Measurements from ENCODE around the gene PDE6C. TPM values are rescaled to one million over a fixed set of nuclear protein-coding genes. Genes with fewer than 3 reads are reported as not detected.
"Not testable (repeated sequence)": the region's sequence is repeated elsewhere in the genome, so short reads cannot be mapped to it uniquely, and the experiment has no call there.

Gene PDE6C
- total RNA-seq, 2 donors from 2014 or later, result not detected

DNA sequence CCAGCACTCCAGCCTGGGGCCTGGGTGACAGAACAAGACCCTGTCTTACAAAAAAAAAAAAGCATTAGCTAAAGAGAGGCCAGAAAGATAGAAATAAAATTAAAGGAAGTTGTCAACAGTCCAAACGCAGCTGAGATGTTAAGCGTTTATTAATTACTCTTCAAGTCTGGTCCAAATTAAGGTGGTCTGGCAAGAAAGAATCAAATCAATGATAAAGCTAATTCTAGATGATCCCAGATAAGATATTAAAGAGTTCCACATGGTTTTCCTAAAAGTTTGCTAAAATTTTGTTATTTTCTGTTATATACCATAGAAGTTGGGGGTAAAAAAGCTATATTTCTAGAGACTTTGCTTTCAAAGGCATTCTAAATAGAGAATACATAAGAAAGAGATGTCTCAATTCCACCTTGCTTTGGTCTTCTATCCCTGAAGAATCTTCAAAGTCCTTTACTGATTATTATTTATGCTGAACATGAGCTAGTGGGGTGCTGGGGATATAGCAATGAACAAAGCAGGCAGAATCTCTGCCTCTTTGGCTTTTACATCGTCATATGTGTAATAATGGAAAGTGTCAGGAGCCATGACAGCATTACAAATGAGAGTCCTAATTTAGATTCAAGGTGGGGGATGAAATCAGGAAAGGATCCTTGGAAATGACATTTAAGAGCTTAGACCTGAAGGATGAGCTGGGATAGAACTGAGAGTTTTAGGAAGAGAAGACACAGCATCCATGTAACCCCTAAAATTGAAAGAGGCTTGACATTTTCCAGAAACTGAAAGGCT is 66.7 kb downstream of the PDE6C start:
- no peak for DNase-seq
- intact Hi-C loops (cut with DNase I, micrococcal nuclease), result no loop called here
- no peak for ATAC-seq

DNA sequence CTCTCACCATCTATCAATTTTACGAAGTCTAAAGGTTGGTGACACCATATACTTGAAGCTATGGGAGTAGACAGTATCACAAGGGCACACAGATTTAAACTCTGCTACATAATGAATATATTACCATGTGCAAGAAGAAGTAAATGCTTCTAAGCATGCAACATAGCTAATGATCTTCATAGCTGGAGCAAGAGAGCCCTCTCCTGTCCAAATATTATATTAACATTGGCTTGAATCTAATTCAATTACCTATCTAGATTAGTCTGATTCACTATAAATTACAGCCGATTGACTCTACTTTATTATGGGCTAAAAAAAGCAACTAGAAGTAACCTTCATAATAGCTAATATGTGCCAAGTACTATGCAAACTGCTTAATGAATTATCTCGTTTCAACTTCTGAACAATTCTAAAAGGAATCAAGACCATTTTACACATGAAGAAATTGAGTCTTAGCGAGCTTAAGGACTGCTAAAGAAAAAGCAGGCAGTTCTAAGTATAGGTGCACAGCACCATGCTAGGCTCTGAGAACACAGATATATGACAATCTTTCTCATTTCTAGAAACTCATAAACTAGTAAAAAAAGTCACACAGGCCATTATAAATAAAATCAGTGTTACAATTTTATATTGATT is 68.2 kb downstream of the PDE6C start:
- peak; percentile 85 for ATAC-seq

DNA sequence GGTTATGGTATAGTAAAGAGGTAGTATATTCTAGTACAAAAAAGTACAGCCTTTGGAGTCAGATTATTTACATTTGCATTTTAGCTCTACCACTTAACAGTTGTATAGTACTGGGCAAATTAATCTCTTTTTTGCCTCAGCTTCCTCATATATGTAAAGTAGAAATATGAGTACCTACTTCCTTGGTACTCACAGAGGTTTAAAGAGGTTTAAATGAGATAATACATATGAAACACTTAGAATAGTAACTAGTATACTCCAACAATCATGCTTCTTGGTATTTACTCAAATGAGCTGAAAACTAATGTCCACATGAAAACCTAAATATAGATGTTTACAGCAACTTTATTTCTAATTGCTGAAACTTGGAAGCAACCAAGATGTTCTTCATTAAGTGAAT is 75.4 kb downstream of the PDE6C start:
- no peak for ATAC-seq
- DNase-seq, result no peak
- intact Hi-C loops (cut with DNase I, micrococcal nuclease), result no loop called here

More for the DNA sequence above, 68.2 kb downstream of the PDE6C start:
- no peak for DNase-seq
- intact Hi-C loops (cut with DNase I, micrococcal nuclease), result no loop called here

DNA sequence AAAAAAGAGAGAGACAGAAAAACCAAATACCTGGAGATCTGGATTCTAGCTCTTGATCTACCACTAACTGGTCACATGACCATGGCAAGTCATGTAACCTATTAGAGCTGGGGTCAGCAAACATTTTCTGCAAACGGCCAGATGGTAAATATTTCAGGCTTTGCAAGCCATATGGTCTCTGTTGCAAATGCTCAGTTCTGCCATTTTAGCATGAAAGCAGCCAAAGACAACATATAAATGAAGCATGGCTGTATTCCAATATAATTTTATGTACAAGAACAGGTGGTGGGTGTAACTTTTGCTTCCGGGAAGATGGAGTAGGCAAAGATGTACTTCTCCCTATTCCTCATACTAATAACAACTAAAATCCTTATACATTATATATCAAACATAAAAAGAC is 83.4 kb downstream of the PDE6C start:
- DNase-seq (no peak), ATAC-seq (peak; percentile 79)
- intact Hi-C loops (cut with DNase I, micrococcal nuclease), result loop anchor here in 1 of 2 donors (10.0 kb wide), 1 partner anchor 119 kb away; no protein-coding TSS in a partner anchor

DNA sequence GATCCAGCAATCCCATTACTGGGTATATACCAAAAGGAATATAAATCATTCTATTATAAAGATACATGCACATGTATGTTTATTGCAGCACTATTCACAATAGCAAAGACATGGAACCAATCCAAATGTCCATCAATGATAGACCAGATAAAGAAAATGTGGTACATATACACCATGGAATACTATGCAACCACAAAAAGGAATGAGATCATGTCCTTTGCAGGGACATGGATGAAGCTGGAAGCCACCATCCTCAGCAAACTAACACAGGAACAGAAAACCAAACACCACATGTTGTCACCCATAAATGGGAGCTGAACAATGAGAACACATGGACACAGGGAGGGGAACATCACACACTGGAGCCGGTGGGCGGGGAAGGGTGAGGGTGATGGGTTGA is 84.2 kb downstream of the PDE6C start:
- intact Hi-C loops (cut with DNase I, micrococcal nuclease), result loop anchor here in 1 of 2 donors (10.0 kb wide), 1 partner anchor 118 kb away; no protein-coding TSS in a partner anchor
- ATAC-seq, DNase-seq: not testable (repeated sequence)

DNA sequence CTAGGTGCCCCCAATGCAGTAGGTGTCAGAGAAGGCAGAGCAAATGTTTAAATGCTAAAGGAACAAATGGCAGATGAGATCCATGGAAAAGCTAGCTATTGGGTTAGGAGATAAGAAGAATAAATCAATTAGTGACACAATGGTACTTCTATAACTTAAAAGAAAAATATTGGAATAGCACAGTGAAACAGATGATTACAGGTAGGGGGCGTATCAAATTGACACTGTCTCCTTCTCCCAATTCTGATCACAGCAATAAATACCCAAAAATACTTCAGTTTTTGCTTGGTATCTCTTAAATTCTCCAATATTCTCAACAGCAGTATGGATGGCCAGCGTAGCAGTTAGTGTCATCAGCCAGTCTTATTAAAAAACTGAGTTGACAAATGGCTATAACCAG is 84.9 kb downstream of the PDE6C start:
- DNase-seq (no peak), ATAC-seq (no peak)
- intact Hi-C loops (cut with DNase I, micrococcal nuclease), result loop anchor here in 1 of 2 donors (10.0 kb wide), 1 partner anchor 118 kb away; no protein-coding TSS in a partner anchor

DNA sequence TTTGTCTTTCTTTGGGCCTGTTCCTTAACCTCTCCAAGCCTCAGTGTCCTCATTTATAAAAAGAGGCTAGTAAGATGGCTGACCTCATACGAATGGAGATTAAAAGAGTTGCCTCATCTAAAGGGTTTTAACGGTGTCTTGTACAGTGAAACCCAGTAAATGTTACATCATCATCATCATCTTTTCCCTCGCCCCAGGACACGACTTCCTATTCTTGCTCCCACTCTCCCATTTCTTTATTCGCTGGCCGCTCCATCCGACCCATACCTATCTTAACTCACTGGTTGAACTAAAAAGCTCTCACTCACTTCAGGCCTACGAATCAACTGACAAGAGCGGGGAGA is 89.5 kb downstream of the PDE6C start:
- peak in 1 of 2 donors; percentile 15 for DNase-seq
- ATAC-seq, result peak; percentile 21
- intact Hi-C loops (cut with DNase I, micrococcal nuclease), result loop anchor here in 1 of 2 donors (5.0 kb wide), 1 partner anchor 115 kb away; no protein-coding TSS in a partner anchor

DNA sequence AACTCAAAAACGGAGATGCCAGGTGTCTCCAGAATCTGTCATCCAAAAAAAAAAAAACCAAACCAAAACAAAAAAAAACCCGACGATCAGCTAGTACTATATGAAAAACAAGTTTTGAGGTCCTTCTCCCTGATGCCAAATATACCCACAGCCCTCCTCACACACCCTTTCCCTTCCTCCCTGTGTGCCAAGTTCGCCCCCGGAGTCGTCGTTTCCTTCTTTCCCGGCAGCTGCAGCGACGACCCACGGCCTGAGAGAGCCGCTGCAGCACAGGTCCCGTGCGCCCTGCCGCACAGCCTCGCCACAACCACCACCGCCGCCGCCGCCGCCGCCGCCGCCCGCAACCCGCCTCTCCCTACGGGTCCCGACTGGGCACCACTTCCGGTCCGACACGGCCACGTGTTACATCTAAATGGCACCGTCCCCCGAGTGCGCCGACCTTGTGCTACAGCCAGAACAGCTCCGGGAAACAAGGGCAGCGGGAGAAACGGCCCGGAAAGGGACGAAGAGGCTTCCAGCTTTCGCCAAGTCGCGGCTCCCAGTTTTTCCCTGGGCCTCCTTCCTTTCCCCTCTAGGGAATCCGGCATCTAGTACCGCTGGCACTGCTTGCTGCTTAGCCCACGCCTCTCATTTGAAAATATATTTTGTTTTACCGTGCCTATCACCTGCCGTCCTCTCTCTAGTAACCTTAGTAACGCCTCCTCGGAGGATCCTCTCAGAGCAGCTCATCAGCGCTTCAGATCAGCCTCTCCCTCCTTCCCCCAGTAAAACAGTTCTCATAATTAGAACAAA is 90.1 kb downstream of the PDE6C start, which contains the start of gene FRA10AC1:
Gene FRA10AC1 (minus strand): TSS at position 383 of the 792 bp plus-strand sequence. CDS start 2,486 bp downstream, outside the sequence.
- intact Hi-C loops (cut with DNase I, micrococcal nuclease), result loop anchor here in 1 of 2 donors (5.0 kb wide), 1 partner anchor 115 kb away; no protein-coding TSS in a partner anchor
- DNase-seq (peak; percentile 91 to 93), ATAC-seq (peak; percentile 98)

DNA sequence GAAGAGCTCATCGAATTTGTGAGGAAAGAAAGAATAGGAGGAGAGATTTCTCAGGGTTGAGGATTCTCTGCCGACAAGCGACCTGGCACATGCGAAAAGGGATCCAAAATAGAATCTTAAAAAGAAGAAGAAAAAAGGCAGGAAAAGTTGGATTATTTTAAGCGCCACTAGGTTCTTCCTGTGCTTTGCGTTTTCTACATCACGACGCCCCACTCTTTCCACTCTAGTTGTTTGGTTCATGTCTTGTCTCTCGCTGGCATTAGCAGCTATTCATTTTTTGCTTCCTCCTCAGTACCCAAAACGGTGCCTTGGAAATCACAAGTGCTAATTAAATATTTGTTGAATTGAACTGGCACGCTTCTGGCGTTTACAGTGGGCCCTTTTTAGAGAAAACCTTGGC is 90.7 kb downstream of the PDE6C start:
- no peak for DNase-seq
- intact Hi-C loops (cut with DNase I, micrococcal nuclease), result loop anchor here in 1 of 2 donors (5.0 kb wide), 1 partner anchor 114 kb away; no protein-coding TSS in a partner anchor
- ATAC-seq, result no peak

DNA sequence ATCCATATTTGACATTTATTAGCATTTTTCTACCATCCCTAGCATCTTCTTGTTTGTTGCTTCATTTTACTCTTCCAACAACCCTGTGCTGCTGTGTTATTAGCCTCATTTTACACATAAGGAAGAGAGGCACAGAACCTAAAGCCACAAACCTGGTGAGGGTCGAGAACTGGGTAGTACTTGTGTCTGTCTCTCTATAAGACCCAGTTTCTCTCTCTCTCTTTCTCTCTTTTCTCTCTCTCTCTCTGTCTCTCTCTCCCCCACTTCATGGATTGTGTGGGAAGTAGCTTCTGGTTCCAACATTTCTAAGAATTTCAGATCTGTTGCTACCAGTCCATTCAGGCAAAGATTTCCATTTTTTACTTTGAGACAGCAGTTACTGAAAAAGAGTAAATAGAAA is 91.5 kb downstream of the PDE6C start:
- intact Hi-C loops (cut with DNase I, micrococcal nuclease), result loop anchor here in 1 of 2 donors (5.0 kb wide), 1 partner anchor 113 kb away; no protein-coding TSS in a partner anchor
- DNase-seq, result no peak
- ATAC-seq, result no peak

DNA sequence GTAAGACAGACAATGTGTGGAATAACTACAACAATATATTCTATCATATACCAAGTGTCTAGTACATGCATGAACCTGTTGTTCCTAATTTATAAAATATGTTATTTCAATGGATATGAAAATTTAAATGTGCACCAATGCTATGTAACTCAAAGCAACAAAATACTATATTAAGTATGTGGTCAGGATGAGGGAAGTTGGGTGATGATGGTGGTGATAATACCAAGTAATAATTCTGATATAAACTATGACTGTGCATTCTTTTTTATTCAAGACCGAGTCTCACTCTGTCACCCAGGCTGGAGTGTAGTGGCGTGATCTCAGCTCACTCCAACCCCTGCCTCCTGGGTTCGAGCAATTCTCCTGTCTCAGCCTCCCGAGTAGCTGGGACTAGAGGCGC is 92.1 kb downstream of the PDE6C start:
- DNase-seq, result no peak
- intact Hi-C loops (cut with DNase I, micrococcal nuclease), result loop anchor here in 1 of 2 donors (5.0 kb wide), 1 partner anchor 113 kb away; no protein-coding TSS in a partner anchor
- ATAC-seq, result no peak

DNA sequence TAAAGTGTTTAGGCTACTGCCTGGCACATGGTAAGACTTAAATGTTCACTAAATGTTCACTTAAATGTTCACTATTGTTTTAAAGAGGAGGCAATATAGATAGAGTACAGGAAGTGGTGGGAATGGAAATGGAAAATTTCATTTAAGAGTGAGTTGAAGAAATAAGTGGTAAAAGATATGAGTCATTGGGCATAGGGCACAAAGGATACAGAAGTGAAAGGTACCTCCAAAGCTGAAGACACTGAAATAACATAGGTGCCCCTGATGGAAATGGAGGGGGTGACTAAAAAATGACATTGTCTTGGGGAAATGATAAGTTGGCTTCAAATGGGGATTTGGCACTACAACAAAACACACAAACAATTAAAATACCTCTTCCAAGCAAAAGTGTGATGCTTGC is 95.3 kb downstream of the PDE6C start:
- intact Hi-C loops (cut with DNase I, micrococcal nuclease), result no loop called here
- DNase-seq, result no peak
- ATAC-seq, result no peak

DNA sequence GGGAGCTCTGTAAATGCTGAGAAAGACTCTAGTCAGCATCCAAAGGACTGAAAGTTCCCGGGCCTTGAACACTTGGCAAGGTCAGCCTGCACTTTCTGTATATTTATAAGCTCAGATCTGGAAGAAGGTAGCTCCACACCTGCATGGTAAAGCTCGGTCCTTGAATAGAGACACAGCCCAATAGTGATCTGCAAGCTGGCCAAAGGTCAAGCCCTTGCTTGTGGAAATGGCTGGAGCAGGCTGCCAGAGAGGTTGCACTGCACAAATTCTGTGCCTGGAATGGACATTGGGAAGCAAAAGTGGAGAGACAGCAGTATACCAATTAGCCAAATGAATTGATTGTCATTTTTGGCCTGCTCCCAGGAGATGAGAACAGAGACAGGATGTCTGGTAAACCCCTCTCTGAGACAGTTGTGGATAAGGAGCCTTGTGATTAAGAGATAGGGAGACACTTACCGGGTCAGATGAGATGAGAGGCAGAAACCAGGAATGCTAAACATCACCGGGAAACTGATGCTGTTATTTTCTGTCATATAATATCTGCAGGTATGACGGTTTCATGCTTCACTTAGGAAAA is 98.1 kb downstream of the PDE6C start:
- DNase-seq, result no peak
- ATAC-seq, result no peak
- intact Hi-C loops (cut with DNase I, micrococcal nuclease), result no loop called here

DNA sequence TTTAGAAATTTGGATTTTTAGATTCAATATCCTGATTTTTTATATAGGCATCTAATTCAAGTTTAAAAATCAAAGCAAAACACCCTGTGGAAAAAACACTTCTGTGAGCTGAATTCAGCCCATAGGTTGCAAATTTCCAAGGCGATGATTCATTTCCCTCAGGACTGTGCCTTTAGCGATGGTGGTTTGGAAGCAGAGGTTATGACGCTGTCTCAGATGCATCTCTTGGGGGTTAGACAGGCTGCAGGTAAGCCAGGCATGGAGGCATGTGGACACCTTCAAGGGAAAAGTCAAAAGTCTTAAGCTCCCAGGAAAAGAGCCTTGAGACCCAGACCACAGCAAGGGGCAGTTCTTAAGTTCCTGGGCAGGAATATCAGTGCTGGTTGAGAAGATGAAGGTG is 99.6 kb downstream of the PDE6C start:
- ATAC-seq (no peak), DNase-seq (no peak)
- intact Hi-C loops (cut with DNase I, micrococcal nuclease), result no loop called here

DNA sequence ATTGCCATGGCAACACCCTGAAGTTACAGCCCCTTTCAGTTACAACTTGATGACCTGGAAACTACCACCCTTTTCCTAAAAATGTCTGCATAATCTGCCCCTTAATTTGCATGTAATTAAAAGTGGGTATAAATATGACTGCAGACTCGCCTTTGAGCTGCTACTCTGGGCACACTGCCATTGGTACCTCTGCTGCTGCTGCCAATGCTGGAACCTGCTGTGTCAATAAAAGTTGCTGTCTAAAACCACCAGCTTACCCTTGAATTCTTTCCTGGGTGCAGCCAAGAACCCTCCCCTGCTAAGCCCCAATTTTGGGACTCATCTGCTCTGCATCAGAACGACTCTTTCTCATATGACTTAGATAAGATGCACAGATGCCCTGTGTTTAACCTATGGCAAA is 100.3 kb downstream of the PDE6C start:
- DNase-seq (no peak), ATAC-seq (no peak)

DNA sequence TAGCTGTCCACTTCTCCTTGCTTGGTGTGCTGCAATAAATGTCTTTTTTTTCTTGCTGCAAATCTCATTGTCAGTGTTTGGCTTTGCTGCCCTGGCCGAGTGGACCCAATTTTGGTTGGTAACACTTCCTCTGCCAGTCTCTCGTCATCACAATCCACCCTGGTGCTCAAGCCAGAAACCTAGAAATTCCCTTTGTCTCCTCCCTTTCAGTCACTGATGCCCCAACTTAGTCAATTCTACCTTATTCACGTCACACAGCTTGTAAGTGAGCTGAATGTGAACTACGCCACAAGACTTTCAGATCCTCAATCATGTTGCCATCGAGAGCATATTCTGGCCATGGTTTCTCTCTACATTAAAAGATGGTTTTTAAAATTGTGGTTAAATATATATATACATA is 103.0 kb downstream of the PDE6C start:
- intact Hi-C loops (cut with DNase I, micrococcal nuclease), result no loop called here
- DNase-seq, result no peak
- no peak for ATAC-seq

More for the DNA sequence above, 100.3 kb downstream of the PDE6C start:
- intact Hi-C loops (cut with DNase I, micrococcal nuclease), result no loop called here
